RPMI7951 (cell line): ENCODE results near the gene OR5B17. TPM values are rescaled to one million over a fixed set of nuclear protein-coding genes. Genes with fewer than 3 reads are reported as not detected.
"Not testable (repeated sequence)": the region's sequence is repeated elsewhere in the genome, so short reads cannot be mapped to it uniquely, and the experiment has no call there.

Experiments
- DNase-seq: peaks from one replicate; pipeline ENCODE4 v3.0.0-alpha.2; 2012; ENCODE audit warnings: low read depth
- total RNA-seq: library from RNA; depleted of rRNA; stranded (reverse); fragments of >200 nt; shearing (Covaris generic); gene quantifications from 2 replicates; pipeline ENCODE4 v1.2.3, GENCODE V29; 2014; rRNA removed

Gene OR5B17
- total RNA-seq: not detected in 2 replicates

GRCh38 chr11:58358969-58359368 lies at the start of gene OR5B17:
OR5B17 (minus strand) TSS chr11:58359069; CDS start chr11:58359069, 0 bp downstream.
- no peak for DNase-seq

GRCh38 chr11:58406774-58407173 lies 47.9 kb upstream of the OR5B17 start, which contains the start of gene OR5B3:
OR5B3 (minus strand) TSS chr11:58406874; CDS start chr11:58403409, 3,465 bp downstream.
- no peak for DNase-seq

- not testable (repeated sequence) for DNase-seq
Measured at GRCh38 chr11:58399622-58400021, 40.8 kb upstream of the OR5B17 start.

- peak; percentile 79 for DNase-seq
Measured at GRCh38 chr11:58395581-58395980, 36.7 kb upstream of the OR5B17 start.

- peak; percentile 88 for DNase-seq
Measured at GRCh38 chr11:58394195-58394594, 35.3 kb upstream of the OR5B17 start.

- no peak for DNase-seq
Measured at GRCh38 chr11:58392746-58393145, 33.9 kb upstream of the OR5B17 start.

GRCh38 chr11:58391879-58392278 lies 33.0 kb upstream of the OR5B17 start:
- no peak for DNase-seq

GRCh38 chr11:58390551-58391063 lies 31.7 kb upstream of the OR5B17 start:
- no peak for DNase-seq

- DNase-seq: no peak
Measured at GRCh38 chr11:58354727-58355126, 4.1 kb downstream of the OR5B17 start.

GRCh38 chr11:58345204-58345603 lies 13.7 kb downstream of the OR5B17 start:
- peak; percentile 2 for DNase-seq

GRCh38 chr11:58334708-58335107 lies 24.2 kb downstream of the OR5B17 start:
- peak; percentile 93 for DNase-seq

- DNase-seq: peak; percentile 48
Measured at GRCh38 chr11:58330861-58331260, 28.0 kb downstream of the OR5B17 start.

GRCh38 chr11:58318532-58318931 lies 40.3 kb downstream of the OR5B17 start:
- no peak for DNase-seq

- peak; percentile 59 for DNase-seq
Measured at GRCh38 chr11:58316142-58316541, 42.7 kb downstream of the OR5B17 start.

Other genes with a start within 250 kb of the OR5B17 start
- not detected in 2 replicates for gene OR9I1, start 233.5 kb downstream of the OR5B17 start, total RNA-seq
- not detected in 2 replicates for gene OR9Q2, start 170.0 kb downstream of the OR5B17 start, total RNA-seq
- gene OR1S2, start 154.9 kb downstream of the OR5B17 start, total RNA-seq: not detected in 2 replicates
- gene OR1S1, start 146.3 kb downstream of the OR5B17 start, total RNA-seq: not detected in 2 replicates
- gene OR10Q1, start 130.2 kb downstream of the OR5B17 start, total RNA-seq: not detected in 2 replicates
- gene OR10W1, start 90.8 kb downstream of the OR5B17 start, total RNA-seq: not detected in 2 replicates
- gene OR5B3, start 47.8 kb upstream of the OR5B17 start, total RNA-seq: not detected in 2 replicates
- not detected in 2 replicates for gene OR5B2, start 69.1 kb upstream of the OR5B17 start, total RNA-seq
- not detected in 2 replicates for gene OR5B12, start 83.2 kb upstream of the OR5B17 start, total RNA-seq
- gene OR5B21, start 149.0 kb upstream of the OR5B17 start, total RNA-seq: not detected in 2 replicates
- gene LPXN, start 216.8 kb upstream of the OR5B17 start, total RNA-seq: 147 and 149 TPM in 2 replicates
- gene ZFP91, start 220.0 kb upstream of the OR5B17 start, total RNA-seq: 64.2 and 77.3 TPM in 2 replicates